Large intestine (tissue), 3 donors: ENCODE measurements around the gene TBCD. TPM values are rescaled to one million over a fixed set of nuclear protein-coding genes. Genes with fewer than 3 reads are reported as not detected.
"Not testable (repeated sequence)": the region's sequence is repeated elsewhere in the genome, so short reads cannot be mapped to it uniquely, and the experiment has no call there.

Source experiments
- DNase-seq, 2 donors: peaks; one replicate each; pipeline versions ENCODE4 v3.0.0 to v3.0.0-alpha.2; 2013
- H3K27ac ChIP-seq: one replicate; pipeline ENCODE4 v1.5.1; 2013; ENCODE audit warnings: low read length
- H3K27me3 ChIP-seq: 2 replicates; pipeline ENCODE4 v1.6.1; 2013; ENCODE audit warnings: low read length; ENCODE audit not compliant: control insufficient read depth, insufficient read depth
- H3K36me3 ChIP-seq: 2 replicates; pipeline ENCODE4 v1.6.1; 2013; ENCODE audit warnings: low read length; ENCODE audit not compliant: control insufficient read depth, insufficient read depth
- H3K4me1 ChIP-seq: one replicate; pipeline ENCODE4 v1.6.1; 2013; ENCODE audit warnings: low read length; ENCODE audit not compliant: control insufficient read depth, insufficient read depth
- H3K4me3 ChIP-seq: one replicate; pipeline ENCODE4 v1.5.1; 2013; ENCODE audit warnings: low read length
- H3K9me3 ChIP-seq: one replicate; pipeline ENCODE4 v1.6.1; 2013; ENCODE audit warnings: mild to moderate bottlenecking, low read depth, low read length, moderate library complexity; ENCODE audit not compliant: control insufficient read depth
- WGBS: methylation state at CpG from one replicate; pipeline ENCODE4 v1.1.5; 2013; ENCODE audit warnings: low lambda C conversion rate; ENCODE audit not compliant: insufficient coverage; 5-methylcytosine and 5-hydroxymethylcytosine counted together
- polyA plus RNA-seq: library from polyadenylated mRNA; unstranded; fragments of 120-200 nt; gene quantifications from one replicate; pipeline ENCODE4 v1.2.1, GENCODE V29; 2013

The TBCD gene
- polyA plus RNA-seq, 1 donor, result 81.9 TPM

DNA sequence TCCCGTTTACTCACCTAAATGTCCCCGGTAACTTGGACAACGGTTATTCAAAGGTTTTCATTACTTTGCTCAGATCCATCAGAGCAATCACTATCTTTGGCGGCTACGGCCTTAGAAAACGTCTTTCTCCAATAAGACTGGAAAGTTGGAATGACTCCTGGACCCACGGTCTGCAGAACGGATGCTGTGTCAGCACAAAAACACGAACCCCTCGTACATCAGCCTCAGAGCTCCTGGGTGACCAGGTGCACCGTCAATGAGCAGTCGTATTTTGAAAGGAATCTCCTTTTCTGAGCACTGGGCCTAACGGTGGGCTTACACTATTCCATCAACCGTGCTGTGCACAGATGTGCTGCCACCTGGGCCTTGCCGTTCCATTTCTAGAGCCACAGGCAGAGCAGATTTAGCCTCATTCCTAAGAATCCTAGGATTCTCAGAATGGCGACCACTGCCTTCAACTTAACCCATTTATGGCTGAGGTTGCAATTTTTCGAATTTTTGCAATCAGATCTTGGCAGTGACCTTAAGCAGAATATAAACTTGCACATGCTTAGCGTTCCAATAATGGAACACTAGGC, 198.7 kb downstream of the TBCD start:
- no CpG with 5 or more reads among the region's 18 CpGs for WGBS
- Histone ChIP-seq H3K27ac (no peak overlapping the region), H3K4me1 (no peaks in the 10 kb centered on the region), H3K9me3 (peaks cover 31% of the 10 kb centered on the region), H3K36me3 (no peaks in the 10 kb centered on the region), H3K27me3 (no peaks in the 10 kb centered on the region), H3K4me3 (no peak overlapping the region)
- no peak for DNase-seq

GRCh38 chr17:82952019-82952418, 200.2 kb downstream of the TBCD start:
- Histone ChIP-seq H3K9me3 (peaks cover 39% of the 10 kb centered on the region), H3K4me3 (no peak overlapping the region), H3K4me1 (no peaks in the 10 kb centered on the region), H3K36me3 (no peaks in the 10 kb centered on the region), H3K27me3 (no peaks in the 10 kb centered on the region), H3K27ac (no peak overlapping the region)
- DNase-seq, result no peak
- no CpG with 5 or more reads among the region's 13 CpGs for WGBS

- not testable (repeated sequence) for DNase-seq, H3K4me1 ChIP-seq, H3K27me3 ChIP-seq, H3K27ac ChIP-seq, H3K36me3 ChIP-seq, H3K4me3 ChIP-seq
- no CpG with 5 or more reads among the region's 3 CpGs for WGBS
- peaks cover 29% of the 10 kb centered on the region for H3K9me3 ChIP-seq
Measured at GRCh38 chr17:82955106-82955505, 203.2 kb downstream of the TBCD start.

DNA sequence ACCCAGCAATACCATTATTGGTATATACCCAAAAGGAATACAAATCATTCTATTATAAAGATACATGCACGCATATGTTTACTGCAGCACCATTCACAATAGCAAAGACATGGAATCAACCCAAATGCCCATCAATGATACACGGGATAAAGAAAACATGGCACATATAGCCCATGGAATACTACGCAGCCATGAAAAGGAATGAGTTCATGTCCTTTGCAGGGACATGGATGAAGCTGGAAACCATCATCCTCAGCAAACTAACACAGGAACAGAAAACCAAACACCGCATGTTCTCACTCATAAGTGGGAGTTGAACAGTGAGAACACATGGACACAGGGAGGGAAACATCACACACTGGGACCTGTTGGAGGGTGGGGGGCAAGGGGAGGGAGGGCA, 203.8 kb downstream of the TBCD start:
- no CpG with 5 or more reads among the region's 4 CpGs for WGBS
- H3K4me3 ChIP-seq, H3K36me3 ChIP-seq, H3K4me1 ChIP-seq, H3K27me3 ChIP-seq, H3K27ac ChIP-seq, DNase-seq: not testable (repeated sequence)
- peaks cover 27% of the 10 kb centered on the region for H3K9me3 ChIP-seq

GRCh38 chr17:82956146-82956725, 204.4 kb downstream of the TBCD start:
- no peak overlapping the region for H3K27ac ChIP-seq
- no peak for DNase-seq
- peaks cover 3% of the 10 kb centered on the region for H3K36me3 ChIP-seq
- WGBS, result no CpG with 5 or more reads among the region's 18 CpGs
- peaks cover 27% of the 10 kb centered on the region for H3K9me3 ChIP-seq
- H3K4me3 ChIP-seq, result no peak overlapping the region
- H3K27me3 ChIP-seq, result no peaks in the 10 kb centered on the region
- no peaks in the 10 kb centered on the region for H3K4me1 ChIP-seq

GRCh38 chr17:82956726-82957468, 205.0 kb downstream of the TBCD start:
- no peak for DNase-seq
- Histone ChIP-seq H3K27ac (no peak overlapping the region), H3K9me3 (peaks cover 21% of the 10 kb centered on the region), H3K27me3 (no peaks in the 10 kb centered on the region), H3K36me3 (peaks cover 3% of the 10 kb centered on the region), H3K4me3 (no peak overlapping the region), H3K4me1 (no peaks in the 10 kb centered on the region)
- no CpG with 5 or more reads among the region's 33 CpGs for WGBS

- peaks cover 18% of the 10 kb centered on the region for H3K9me3 ChIP-seq
- DNase-seq, result no peak
- no CpG with 5 or more reads among the region's 8 CpGs for WGBS
Measured at GRCh38 chr17:82957469-82957795, 205.6 kb downstream of the TBCD start.

DNA sequence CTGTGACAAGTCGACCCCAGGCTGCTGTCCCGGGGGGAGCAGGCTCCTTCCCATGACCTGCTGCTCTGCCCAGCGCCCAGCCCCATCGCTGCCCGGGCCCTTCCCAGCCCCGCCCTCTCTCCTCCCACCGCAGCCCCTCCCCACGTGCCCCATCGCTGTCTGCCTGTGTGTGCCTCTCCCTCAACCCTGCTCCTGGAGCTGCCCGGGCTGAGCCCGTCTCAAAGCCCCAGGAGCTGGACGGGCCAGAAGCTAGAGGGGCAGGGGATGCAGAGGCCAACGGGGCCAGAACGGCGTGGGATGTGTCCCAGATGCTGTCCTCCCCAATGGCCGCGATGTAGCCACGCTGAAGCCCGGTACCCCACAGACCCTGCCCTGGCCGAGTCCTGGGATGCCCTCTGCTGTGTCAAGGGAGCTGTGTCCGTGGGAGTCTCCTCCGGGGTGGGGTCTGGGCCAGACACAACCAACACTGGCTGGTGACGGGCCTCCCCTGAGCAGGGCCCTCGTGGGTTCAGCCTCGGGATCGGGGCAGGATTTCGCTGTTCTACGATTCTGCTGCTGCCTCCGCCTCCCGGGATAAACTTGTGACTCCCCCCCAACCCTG, 206.2 kb downstream of the TBCD start:
- peaks cover 18% of the 10 kb centered on the region for H3K9me3 ChIP-seq
- DNase-seq, result no peak
- no CpG with 5 or more reads among the region's 30 CpGs for WGBS
- no peaks in the 10 kb centered on the region for H3K4me1 ChIP-seq
- H3K27ac ChIP-seq, result no peak overlapping the region
- no peak overlapping the region for H3K4me3 ChIP-seq
- peaks cover 3% of the 10 kb centered on the region for H3K36me3 ChIP-seq
- H3K27me3 ChIP-seq, result no peaks in the 10 kb centered on the region

More at GRCh38 chr17:82957469-82957795, 205.6 kb downstream of the TBCD start:
- no peaks in the 10 kb centered on the region for H3K4me1 ChIP-seq
- no peak overlapping the region for H3K27ac ChIP-seq
- peaks cover 3% of the 10 kb centered on the region for H3K36me3 ChIP-seq
- no peaks in the 10 kb centered on the region for H3K27me3 ChIP-seq
- no peak overlapping the region for H3K4me3 ChIP-seq

DNA sequence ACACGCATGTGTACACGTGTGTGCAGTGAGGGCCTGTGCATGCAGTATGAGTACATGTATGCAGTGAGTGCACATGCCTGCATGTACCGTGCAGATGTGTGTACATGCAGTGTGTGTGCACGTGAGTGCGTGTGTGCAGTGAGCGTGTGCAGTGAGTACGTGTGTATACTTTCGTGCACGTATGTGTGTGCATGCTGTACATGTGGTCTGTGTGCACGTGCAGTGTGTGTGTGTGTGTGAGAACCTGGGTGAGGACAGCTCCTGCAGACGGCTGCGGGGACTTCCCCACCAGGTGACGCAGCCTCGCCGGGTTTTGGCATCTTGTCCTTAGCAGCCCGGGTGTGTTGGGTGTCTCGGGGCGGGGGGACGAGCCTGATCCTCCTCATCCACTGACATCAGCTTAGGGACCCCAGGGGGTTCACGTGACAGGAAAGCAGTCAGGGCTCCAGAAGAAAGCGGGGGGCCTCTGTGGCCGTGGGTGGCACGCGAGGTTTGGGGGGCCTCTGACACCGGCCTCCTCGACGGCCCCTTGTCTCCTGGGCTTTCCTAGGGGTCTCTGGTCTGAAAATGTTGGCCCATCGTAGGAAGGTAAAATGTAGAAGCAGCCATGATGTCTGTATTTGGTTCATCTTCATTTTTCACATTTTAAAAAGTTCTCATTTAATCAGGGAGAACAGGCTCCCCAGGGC, 207.5 kb downstream of the TBCD start:
- peaks cover 3% of the 10 kb centered on the region for H3K36me3 ChIP-seq

DNA sequence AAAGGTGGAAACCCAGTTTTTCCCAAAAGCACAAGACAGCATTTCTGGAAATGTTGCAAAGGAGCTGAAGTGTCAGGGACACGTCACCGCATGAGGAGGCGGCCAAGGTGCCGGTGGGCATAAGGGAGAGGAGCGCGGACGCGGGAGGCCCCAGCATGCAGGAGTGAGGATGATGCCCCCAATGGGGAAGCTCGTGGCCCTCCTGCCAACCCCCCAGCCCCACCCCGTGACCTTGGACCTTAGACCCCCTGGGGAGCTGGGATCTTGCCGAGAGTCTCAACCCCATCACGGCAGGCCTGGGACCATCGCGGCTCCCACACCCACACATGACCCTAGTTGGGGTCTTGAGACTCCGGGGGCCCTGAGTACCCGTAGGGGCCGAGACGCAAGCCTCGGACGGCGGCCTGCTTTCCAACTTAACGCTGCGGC, 208.1 kb downstream of the TBCD start:
- no CpG with 5 or more reads among the region's 23 CpGs for WGBS
- H3K27ac ChIP-seq, result no peak overlapping the region
- peaks cover 18% of the 10 kb centered on the region for H3K9me3 ChIP-seq
- H3K4me1 ChIP-seq, result peaks cover 4% of the 10 kb centered on the region
- peaks cover 3% of the 10 kb centered on the region for H3K36me3 ChIP-seq
- no peak for DNase-seq
- no peak overlapping the region for H3K4me3 ChIP-seq
- H3K27me3 ChIP-seq, result no peaks in the 10 kb centered on the region

More for the DNA sequence above, 207.5 kb downstream of the TBCD start:
- DNase-seq, result no peak
- Histone ChIP-seq H3K9me3 (peaks cover 18% of the 10 kb centered on the region), H3K4me1 (peaks cover 4% of the 10 kb centered on the region), H3K27ac (no peak overlapping the region), H3K27me3 (no peaks in the 10 kb centered on the region), H3K4me3 (no peak overlapping the region)
- 100% methylated on average over 1 of the region's 28 CpGs for WGBS
